ENCODE measurements around the gene HDAC4. TPM values are rescaled to one million over a fixed set of nuclear protein-coding genes. Genes with fewer than 3 reads are reported as not detected.
"Not testable (repeated sequence)": the region's sequence is repeated elsewhere in the genome, so short reads cannot be mapped to it uniquely, and the experiment has no call there.

Gene HDAC4
- total and polyA plus RNA-seq, 10 of the 15 experiments (the other 5 are each of a cell fraction or from before 2014, with no cell fraction given): 0.22 to 15.7 (median 4.8) TPM

DNA sequence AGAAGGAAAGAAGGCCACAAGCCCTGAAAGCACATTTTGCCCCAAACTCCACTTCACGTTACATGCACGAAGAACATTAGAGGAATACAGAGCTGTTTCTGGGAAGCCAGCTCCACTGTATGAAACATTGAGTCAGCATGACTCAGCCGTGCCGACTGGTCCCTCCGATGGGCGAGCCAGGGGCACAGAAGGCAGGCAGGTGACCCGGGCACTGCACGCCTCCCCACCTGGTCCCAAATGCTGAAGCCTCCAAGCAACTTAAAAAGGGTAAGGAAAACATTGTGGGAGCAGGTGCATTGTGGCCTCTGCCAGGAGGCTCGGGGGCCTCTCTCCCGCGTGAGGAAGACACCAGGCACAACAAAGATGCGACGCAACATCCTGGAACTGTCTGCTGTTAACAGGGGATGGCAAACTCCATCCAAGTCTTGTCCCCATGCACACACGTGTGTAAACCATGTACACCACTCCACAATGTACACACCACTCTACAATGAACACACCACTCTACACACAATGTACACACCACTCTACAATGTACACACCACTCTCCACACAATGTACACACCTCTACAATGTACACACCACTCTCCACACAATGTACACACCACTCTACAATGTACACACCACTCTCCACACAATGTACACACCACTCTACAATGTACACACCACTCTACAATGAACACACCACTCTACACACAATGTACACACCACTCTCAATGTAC lies 120.4 kb downstream of the HDAC4 start:
- H3K27ac ChIP-seq (ENCODE audit: control insufficient read depth, insufficient read depth); H4K20me1 ChIP-seq (ENCODE audit: control insufficient read depth, insufficient read depth); H3K9me3 ChIP-seq (replicated peaks; ENCODE audit: control insufficient read depth, insufficient read depth, low read length); in situ Hi-C loops (cut with MboI); H3K4me3 ChIP-seq; POLR2A ChIA-PET; H3K79me2 ChIP-seq (ENCODE audit: control insufficient read depth, insufficient read depth, low read length); RAD21 ChIA-PET (ENCODE audit: unreplicated experiment); H3K4me2 ChIP-seq (ENCODE audit: control insufficient read depth, insufficient read depth); ATAC-seq; H2AFZ ChIP-seq (ENCODE audit: control insufficient read depth, low read depth, low read length); H3K36me3 ChIP-seq (ENCODE audit: control insufficient read depth in 2 of 2, insufficient read depth in 2 of 2, low read length in 1 of 2); DNase-seq (ENCODE audit: low read depth, low spot score); SMC1A ChIA-PET (ENCODE audit: uncharacterized antibody, unreplicated experiment); H3K9ac ChIP-seq (ENCODE audit: control insufficient read depth, insufficient read depth, low read length); H3K27me3 ChIP-seq (replicated peaks in 1 of 2; ENCODE audit: control insufficient read depth in 2 of 2, insufficient read depth in 2 of 2, low read length in 1 of 2); BruUV-seq (replicated peaks); intact Hi-C loops (cut with micrococcal nuclease; ENCODE audit: unreplicated experiment); FAIRE-seq: not testable (repeated sequence)
- 0 out of 2 replicates have a peak, but pooled peaks have one; percentile 23 for TF ChIP-seq TCF3 (IDR thresholded peaks at IDR 0.05; ENCODE audit: borderline replicate concordance, insufficient read depth, low read depth, low read length)
- TF ChIP-seq, protein P1, sequence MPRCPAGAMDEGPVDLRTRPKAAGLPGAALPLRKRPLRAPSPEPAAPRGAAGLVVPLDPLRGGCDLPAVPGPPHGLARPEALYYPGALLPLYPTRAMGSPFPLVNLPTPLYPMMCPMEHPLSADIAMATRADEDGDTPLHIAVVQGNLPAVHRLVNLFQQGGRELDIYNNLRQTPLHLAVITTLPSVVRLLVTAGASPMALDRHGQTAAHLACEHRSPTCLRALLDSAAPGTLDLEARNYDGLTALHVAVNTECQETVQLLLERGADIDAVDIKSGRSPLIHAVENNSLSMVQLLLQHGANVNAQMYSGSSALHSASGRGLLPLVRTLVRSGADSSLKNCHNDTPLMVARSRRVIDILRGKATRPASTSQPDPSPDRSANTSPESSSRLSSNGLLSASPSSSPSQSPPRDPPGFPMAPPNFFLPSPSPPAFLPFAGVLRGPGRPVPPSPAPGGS (IDR thresholded peaks at IDR 0.05; ENCODE audit: borderline replicate concordance, insufficient read depth, low read depth, low read length, poor library complexity, severe bottlenecking): peak; percentile 76
- WGBS (ENCODE audit: insufficient coverage, insufficient replicate concordance, low lambda C conversion rate, missing lambda C conversion rate): 83% methylated on average over 14 of the region's 14 CpGs
- H3K4me1 ChIP-seq (ENCODE audit: control insufficient read depth, insufficient read depth, low read length): peaks cover 11% of the 10 kb centered on the region
- CTCF ChIA-PET: interaction anchor here (0.7 to 1.6 kb wide), 2 partner anchors 13 to 118 kb away, joined by 4 to 5 read pairs; no protein-coding TSS in a partner anchor

Measured in GM12878 (cell line).